GM19043 (cell line): ENCODE measurements around the gene ZNF341.

ENCODE experiments used
- ATAC-seq: cut with Tn5 transposase; IDR thresholded peaks from one replicate; pipeline ENCODE4 v1.9.1; 2021; ENCODE audit warnings: low read depth; ENCODE audit not compliant: unreplicated experiment

Gene ZNF341

GRCh38 chr20:33765099-33765498, 33.3 kb downstream of the ZNF341 start:
- no peak for ATAC-seq

- ATAC-seq, result no peak
Measured at GRCh38 chr20:33765592-33765991, 33.8 kb downstream of the ZNF341 start.

DNA sequence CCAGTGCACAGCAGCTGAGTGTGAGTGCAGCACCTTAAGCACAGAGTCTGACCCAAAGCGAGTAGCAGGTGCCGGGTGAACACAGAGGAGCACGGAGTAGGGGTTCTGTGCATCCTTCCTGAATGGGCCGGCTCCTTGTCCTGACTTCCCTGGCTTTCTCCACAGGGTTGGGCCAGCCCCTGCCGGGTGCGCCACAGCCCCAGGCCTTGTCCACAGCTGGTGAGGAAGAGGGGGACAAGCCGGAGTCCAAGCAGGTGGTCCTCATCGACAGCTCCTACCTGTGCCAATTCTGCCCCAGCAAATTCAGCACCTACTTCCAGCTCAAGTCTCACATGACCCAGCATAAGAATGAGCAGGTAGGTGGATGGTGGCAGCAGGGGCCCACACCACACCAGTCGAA, 34.9 kb downstream of the ZNF341 start:
- ATAC-seq, result no peak

GRCh38 chr20:33767777-33768138, 36.0 kb downstream of the ZNF341 start:
- ATAC-seq, result no peak

DNA sequence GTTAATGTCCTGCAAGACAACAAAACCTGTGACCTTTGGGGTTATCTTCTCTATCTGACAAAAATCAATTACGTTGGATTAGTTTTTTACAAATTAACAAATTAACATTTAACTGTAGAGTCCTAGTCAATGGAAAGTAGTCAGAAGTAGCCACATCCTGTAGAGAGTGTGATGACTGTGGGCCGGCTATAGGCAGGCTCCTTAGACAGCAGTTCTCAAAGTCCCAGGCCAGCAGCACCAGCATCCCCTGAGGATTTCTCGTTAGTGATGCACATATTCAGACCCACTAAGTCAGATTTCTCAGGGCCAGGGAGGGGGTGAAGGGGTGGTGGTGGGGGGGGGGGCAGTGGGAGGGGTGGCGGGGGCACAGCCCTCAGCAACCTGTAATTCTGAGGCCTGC, 37.2 kb downstream of the ZNF341 start:
- ATAC-seq, result no peak

DNA sequence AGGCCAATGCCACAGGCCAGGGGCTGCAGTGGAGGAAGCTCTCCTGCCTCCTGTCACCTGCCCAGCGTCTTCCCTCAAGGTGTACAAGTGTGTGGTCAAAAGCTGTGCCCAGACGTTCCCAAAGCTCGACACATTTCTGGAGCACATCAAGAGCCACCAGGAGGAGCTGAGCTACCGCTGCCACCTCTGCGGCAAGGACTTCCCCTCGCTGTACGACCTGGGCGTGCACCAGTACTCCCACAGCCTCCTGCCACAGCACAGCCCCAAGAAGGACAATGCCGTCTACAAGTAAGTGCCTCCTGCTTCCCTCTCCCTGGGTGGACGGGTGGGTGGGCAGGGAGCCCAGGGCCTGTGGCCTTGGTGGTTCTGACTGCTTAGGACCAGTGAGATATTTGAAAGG, 38.2 kb downstream of the ZNF341 start:
- no peak for ATAC-seq

GRCh38 chr20:33771938-33772337, 40.1 kb downstream of the ZNF341 start:
- ATAC-seq, result no peak

DNA sequence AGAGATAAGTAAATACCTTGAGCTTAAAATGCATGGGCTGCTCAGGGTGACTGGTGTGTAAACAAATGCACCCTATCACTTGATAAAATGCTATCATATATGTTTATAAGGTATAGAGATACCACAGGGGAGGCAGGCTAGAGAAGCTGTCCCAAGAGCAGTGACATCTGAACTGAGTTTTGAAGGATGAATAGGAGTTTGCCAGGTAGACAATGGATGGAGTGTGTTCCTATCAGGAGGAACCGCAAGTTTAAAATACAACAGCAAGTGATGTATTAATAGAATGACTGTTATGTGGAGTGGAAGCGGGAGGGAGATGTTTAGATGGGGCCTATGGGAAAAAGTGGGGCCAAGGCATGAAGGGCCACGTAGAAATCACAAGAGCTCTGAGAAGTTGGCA, 40.6 kb downstream of the ZNF341 start:
- ATAC-seq, result no peak

DNA sequence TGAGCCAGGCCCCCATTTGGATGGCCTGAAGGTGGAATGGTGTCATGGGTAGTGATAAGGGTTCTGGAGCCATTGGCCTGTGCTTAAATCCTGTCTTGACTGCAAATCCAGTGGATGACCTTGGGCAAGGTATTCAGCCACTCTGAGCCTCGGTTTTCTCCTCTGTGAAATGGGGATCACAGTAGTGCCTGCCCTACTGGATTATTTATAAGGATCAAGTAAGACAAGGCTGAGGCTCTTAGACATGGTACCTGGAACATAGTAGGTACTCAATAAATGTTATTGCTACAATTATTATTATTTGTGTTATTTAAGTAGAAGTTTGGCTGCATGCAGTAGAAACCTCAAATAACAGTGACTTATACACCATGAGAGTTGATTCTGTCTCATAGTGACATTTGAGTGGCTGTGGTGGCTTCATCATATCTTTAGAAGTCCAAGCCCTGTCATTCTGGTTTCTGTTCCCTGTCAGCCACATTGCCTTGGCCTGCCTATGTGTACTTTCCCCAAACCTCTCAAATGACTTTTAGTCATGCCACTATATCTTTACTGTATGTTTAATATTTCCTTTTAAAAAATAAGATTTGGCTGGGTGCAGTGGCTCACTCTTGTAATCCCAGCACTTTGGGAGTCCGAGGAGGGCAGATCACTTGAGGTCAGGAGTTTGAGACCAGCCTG, 41.8 kb downstream of the ZNF341 start:
- ATAC-seq, result peak; percentile 50

- no peak for ATAC-seq
Measured at GRCh38 chr20:33777816-33778215, 46.0 kb downstream of the ZNF341 start.

DNA sequence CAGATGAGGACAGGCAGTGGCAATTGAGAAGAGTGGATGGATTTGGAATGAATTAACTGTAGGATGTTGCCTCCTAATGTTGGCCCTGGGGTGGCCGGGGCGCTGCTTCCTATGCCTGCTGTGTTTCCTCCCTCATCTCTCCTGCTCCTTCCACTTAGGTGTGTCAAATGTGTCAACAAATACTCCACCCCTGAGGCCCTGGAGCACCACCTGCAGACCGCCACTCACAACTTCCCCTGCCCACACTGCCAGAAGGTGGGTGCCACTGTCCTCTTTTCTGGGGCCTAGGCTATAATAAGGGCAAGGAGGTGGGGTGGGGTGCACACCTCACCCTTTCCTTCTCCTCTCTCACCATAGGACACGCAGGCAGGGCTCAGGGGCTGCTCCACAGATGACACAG, 49.3 kb downstream of the ZNF341 start:
- ATAC-seq, result no peak

DNA sequence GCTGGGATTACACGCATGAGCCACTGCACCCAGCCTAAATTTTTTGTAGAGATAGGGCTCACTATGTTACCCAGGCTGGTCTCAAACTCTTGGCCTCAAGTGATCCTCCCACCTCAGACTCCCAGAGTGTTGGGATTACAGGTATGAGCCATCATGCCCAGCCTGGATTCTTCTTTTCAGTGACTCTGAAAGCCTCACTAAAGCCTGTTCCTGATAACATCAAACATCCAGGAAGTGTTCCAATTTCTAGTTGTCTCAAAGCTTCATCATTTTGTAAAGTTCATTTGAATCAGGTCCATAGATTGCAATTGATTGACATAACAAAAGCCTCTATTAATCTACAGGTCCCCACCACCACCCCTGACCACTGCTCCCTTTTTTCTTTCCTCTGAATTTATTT, 50.1 kb downstream of the ZNF341 start:
- ATAC-seq, result no peak

GRCh38 chr20:33783256-33783655, 51.5 kb downstream of the ZNF341 start:
- no peak for ATAC-seq

- ATAC-seq, result no peak
Measured at GRCh38 chr20:33783818-33784217, 52.0 kb downstream of the ZNF341 start.

GRCh38 chr20:33784225-33784624, 52.4 kb downstream of the ZNF341 start:
- no peak for ATAC-seq

DNA sequence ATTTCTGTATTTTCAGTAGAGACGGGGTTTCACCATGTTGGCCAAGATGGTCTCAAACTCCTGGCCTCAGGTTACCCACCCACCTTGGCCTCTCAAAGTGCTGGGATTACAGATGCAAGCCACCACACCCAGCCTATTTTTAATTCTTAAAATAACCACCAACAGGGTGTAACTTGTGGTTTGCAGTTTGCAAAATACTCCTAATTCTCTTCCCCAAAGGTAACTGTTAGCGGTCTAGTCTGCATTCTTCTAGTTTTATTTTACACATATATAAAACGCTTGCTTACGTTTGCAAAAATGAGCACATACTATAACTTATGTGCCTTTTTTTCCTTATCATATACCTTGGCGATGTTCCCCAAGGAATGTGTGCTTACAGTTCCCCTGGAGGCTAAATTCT, 53.7 kb downstream of the ZNF341 start:
- no peak for ATAC-seq

GRCh38 chr20:33787253-33787891, 55.6 kb downstream of the ZNF341 start:
- ATAC-seq, result no peak

- ATAC-seq, result no peak
Measured at GRCh38 chr20:33788351-33789049, 56.7 kb downstream of the ZNF341 start.

DNA sequence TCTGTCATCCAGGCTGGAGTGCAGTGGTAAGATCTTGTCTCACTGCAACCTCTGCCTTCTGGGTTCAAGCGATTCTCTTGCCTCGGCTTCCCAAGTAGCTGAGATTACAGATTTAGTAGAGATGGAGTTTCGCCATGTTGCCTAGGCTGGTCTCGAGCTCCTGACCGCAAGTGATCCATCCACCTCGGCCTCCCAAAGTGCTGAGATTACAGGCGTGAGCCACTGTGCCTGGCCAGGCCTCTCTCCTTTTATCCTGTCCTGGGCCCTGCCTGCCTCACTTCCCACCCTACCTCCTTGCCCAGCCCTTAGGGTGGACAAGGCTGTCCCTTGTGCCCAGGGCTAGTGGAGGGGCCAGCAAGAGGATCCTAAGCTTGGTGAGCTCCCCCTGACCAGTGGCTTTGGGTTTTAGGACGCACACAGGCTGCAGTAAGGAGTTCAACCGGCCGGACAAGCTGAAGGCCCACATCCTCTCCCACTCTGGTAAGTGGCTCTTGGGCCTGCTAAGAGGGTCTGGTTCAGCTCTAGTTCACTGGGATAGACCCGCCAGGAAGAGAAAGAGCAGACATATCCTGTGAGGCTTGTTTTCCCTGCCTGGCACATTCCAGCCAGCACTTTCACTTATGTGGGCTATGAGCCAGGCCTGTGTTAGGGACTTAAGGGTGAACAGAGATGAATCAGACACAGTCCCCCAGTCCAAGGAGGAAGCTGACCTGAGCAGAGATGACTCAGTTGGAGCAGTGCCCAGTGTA, 57.5 kb downstream of the ZNF341 start:
- ATAC-seq, result no peak

DNA sequence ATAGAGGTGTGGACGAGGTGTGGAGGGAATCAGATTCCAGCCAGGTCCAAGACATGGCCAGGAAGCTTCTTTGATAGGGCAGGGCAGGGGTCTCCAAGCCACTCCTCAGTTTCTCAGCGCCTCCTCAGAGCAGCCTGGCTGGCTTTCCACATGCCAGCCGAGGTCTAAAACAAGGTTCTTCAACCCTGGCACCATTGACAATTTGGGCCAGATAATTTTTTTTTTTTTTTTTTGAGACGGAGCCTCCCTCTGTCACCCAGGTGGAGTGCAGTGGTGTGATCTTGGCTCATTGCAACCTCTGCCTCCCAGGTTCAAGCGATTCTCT, 58.0 kb downstream of the ZNF341 start:
- no peak for ATAC-seq

DNA sequence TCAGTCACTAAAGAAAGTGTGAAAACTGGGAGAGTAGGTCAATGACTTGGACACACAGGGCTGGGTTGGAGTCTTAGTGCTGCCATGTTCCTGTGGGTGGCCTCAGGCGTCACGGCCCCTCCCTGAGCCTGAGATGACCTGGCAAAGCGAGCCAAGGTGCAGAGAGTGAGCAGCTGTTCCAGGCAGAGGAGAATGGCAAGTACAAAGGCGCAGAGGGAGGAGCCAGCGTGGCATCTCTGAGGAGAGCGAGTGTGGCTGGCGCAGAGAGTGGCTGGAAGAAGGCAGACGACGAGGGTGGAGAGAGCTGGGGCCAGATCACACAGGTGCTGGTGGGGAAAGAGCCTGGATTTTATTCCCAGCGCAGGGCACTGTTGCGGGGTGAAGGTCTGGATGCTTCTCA, 58.8 kb downstream of the ZNF341 start:
- no peak for ATAC-seq
